ENCODE measurements around the gene ROBO3.

Gene ROBO3

GRCh38 chr11:124875943-124876817, 10.9 kb downstream of the ROBO3 start:
- peak; percentile 74 to 80 for DNase-seq

GRCh38 chr11:124876818-124877630, 11.8 kb downstream of the ROBO3 start:
- no peak for DNase-seq

DNA sequence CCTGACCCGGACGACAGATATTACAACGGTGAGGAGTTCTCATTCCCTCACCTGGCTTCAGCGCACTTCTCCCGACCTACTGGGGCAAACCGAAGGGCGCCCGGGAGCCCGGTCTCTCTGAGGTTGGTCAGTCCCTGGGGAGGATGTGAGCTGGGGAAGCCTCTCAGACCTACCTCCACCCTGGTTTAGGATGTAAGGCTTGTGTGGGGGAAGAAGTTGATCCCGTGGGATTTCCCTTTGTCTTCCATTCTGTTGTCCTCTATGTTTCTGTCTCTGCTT, 12.3 kb downstream of the ROBO3 start:
- no peak for DNase-seq

GRCh38 chr11:124877910-124878758, 12.9 kb downstream of the ROBO3 start:
- no peak for DNase-seq

- no peak for DNase-seq
These were observed 13.7 kb downstream of the ROBO3 start for GRCh38 chr11:124878759-124879492.

- no peak for DNase-seq
These were observed 14.5 kb downstream of the ROBO3 start for GRCh38 chr11:124879493-124880289.

DNA sequence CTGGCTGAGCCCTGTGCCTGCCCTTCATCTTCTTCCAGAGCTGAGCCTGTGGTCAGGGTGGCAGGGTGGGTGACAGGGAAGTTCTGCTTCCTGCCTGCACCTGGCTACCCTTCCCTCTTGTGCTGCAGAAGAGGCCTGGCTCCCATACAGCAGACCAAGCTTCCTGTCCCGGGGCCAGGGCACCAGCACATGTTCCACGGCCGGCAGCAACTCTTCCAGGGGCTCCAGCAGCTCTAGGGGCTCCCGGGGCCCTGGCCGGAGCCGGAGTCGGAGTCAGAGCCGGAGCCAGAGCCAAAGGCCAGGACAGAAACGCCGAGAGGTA, 15.0 kb downstream of the ROBO3 start:
- no peak for DNase-seq

DNA sequence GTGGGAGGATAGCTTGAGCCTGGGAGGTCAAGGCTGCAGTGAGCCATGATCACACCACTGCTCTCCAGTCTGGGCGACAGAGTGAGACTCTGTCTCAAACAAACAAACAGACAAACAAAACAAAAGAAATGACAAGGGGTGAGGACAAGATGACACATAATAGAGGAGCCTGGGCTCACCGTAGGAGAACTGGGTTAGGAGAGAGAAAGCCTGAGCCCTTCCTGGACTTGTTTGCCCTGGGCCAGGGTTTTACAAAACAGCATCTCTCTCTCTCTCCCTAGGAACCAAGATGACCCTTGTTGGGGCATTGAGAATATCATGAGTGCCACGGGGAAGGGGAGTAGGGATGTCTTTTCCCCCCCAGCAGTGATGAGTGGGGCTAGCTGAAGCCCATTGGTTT, 15.7 kb downstream of the ROBO3 start:
- DNase-seq: no peak

- no peak for DNase-seq
These were observed 17.3 kb downstream of the ROBO3 start for GRCh38 chr11:124882339-124883071.

GRCh38 chr11:124884340-124884739, 19.1 kb downstream of the ROBO3 start:
- no peak for DNase-seq

GRCh38 chr11:124884869-124885479, 19.7 kb downstream of the ROBO3 start:
- no peak for DNase-seq

- DNase-seq: no peak
These were observed 21.2 kb downstream of the ROBO3 start for GRCh38 chr11:124886476-124886875.

DNA sequence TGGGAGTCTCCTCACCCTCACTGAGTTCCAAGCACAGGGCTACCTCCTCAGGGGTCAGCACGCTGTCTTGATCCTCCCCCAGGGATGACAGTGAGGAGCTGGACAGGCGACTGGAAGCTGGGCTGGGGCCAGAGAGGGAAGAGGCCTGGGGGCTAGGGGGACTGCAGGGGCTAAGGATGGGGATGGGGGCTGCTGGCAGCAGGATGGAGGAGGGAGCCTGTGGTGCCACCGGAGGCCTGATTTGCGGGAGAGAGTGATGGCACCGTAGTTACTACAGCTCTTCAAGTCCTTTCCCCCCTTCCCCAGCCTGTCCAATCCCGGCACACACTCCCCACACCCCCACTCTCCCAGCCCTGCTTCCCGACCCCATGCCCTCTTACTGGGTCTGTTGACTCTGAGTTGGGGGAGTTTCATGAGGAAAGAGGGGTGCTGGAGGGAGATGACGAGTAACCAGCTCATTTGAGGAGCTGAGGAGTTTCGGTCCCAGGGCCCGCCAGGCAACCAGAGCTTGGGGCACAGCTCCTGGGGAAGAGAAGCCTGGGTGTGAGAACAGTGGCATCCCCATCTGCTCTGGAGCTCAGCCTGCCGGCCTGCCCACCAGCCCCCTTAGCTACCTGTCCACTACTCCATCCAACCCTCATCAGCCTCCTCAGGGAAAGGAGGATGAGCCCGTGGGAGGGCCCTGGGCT, 21.9 kb downstream of the ROBO3 start:
- no peak for DNase-seq

GRCh38 chr11:124887667-124888013, 22.4 kb downstream of the ROBO3 start:
- no peak for DNase-seq

- DNase-seq: no peak
These were observed 24.2 kb downstream of the ROBO3 start for GRCh38 chr11:124889191-124890091.

DNA sequence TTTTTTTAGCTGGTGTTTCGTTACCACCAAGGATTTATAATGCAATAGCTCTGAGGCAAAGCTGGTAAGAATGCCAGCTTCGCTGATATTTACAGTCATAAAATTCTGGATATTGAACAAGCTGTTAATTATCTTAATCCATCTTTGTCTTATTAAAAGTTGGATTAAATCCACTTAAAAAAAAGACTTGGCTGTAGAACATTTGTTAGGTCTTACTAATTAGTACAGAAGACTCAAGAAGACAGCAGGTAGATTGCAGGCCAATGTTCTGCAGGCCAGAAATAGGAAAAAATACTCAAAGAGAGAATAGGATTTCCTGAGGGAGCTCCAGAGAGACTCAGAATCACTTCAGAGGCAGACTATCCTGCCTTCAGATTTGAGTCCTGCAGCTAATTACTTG, 24.9 kb downstream of the ROBO3 start:
- DNase-seq: no peak

- DNase-seq: no peak
These were observed 25.6 kb downstream of the ROBO3 start for GRCh38 chr11:124890683-124891372.

DNA sequence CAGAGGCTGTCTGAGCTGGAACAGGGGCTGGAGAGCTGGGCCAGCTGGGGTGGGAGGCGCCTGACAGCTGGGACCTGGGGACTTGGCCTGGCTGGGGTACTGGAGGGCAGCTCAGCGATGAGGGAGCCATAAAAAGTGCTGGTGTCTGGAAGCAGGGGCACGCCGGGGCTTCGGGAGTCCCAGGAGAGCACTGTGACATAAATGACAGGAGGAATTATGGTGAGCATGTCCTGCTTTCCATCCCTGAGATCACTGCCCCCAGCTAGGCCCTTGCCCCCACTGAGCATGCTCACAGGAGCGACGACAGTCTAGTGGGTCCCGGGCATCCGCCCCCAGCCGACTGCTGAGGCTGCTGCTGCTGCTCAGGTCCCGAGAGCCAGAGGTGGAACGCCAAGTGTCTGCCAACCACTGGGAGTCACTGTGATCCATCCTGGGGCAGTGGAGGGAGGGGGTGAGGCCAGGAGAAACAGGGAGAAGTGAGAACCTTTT, 26.2 kb downstream of the ROBO3 start:
- DNase-seq: no peak
